ENCODE results near the gene MYEOV. TPM values are rescaled to one million over a fixed set of nuclear protein-coding genes. Genes with fewer than 3 reads are reported as not detected.

The MYEOV gene
- total RNA-seq, 4 donors from 2014 or later, result 4.8 to 26.7 (median 9.4) TPM

GRCh38 chr11:69309631-69310280 lies 15.8 kb downstream of the MYEOV start:
- TF ChIP-seq, protein P1, sequence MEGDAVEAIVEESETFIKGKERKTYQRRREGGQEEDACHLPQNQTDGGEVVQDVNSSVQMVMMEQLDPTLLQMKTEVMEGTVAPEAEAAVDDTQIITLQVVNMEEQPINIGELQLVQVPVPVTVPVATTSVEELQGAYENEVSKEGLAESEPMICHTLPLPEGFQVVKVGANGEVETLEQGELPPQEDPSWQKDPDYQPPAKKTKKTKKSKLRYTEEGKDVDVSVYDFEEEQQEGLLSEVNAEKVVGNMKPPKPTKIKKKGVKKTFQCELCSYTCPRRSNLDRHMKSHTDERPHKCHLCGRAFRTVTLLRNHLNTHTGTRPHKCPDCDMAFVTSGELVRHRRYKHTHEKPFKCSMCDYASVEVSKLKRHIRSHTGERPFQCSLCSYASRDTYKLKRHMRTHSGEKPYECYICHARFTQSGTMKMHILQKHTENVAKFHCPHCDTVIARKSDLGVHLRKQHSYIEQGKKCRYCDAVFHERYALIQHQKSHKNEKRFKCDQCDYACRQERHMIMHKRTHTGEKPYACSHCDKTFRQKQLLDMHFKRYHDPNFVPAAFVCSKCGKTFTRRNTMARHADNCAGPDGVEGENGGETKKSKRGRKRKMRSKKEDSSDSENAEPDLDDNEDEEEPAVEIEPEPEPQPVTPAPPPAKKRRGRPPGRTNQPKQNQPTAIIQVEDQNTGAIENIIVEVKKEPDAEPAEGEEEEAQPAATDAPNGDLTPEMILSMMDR (IDR thresholded peaks at IDR 0.05), result no peak
- no peak for TF ChIP-seq EP300 (IDR thresholded peaks at IDR 0.05)
- TF ChIP-seq POLR2A (IDR thresholded peaks at IDR 0.05), result no peak
- Histone ChIP-seq H3K27me3 (no peaks in the 10 kb centered on the region), H3K4me1 (peaks cover 0 to 23% (median 7%) of the 10 kb centered on the region in 4 donors), H3K27ac (no peak overlapping the region), H3K9me3 (no peaks in the 10 kb centered on the region), H3K4me3 (no peak overlapping the region), H3K36me3 (no peaks in the 10 kb centered on the region)
- WGBS, 2 donors, result 72 to 82% methylated on average over 8 of the region's 8 CpGs
- DNase-seq (ENCODE audit: low spot score in 2 of 2), result no peak

GRCh38 chr11:69310351-69310750 lies 16.4 kb downstream of the MYEOV start:
- no peak overlapping the region for H3K4me3 ChIP-seq
- peaks cover 0 to 23% (median 7%) of the 10 kb centered on the region in 4 donors for H3K4me1 ChIP-seq
- DNase-seq (ENCODE audit: low spot score in 2 of 2), result no peak
- 89 to 90% methylated on average over 13 of the region's 13 CpGs for WGBS, 2 donors
- no peaks in the 10 kb centered on the region for H3K9me3 ChIP-seq
- H3K27ac ChIP-seq, result no peak overlapping the region
- H3K36me3 ChIP-seq, result no peaks in the 10 kb centered on the region
- TF ChIP-seq EP300 (IDR thresholded peaks at IDR 0.05), result no peak
- TF ChIP-seq POLR2A (IDR thresholded peaks at IDR 0.05), result no peak
- TF ChIP-seq, protein P1 (IDR thresholded peaks at IDR 0.05), result no peak
- no peaks in the 10 kb centered on the region for H3K27me3 ChIP-seq

DNA sequence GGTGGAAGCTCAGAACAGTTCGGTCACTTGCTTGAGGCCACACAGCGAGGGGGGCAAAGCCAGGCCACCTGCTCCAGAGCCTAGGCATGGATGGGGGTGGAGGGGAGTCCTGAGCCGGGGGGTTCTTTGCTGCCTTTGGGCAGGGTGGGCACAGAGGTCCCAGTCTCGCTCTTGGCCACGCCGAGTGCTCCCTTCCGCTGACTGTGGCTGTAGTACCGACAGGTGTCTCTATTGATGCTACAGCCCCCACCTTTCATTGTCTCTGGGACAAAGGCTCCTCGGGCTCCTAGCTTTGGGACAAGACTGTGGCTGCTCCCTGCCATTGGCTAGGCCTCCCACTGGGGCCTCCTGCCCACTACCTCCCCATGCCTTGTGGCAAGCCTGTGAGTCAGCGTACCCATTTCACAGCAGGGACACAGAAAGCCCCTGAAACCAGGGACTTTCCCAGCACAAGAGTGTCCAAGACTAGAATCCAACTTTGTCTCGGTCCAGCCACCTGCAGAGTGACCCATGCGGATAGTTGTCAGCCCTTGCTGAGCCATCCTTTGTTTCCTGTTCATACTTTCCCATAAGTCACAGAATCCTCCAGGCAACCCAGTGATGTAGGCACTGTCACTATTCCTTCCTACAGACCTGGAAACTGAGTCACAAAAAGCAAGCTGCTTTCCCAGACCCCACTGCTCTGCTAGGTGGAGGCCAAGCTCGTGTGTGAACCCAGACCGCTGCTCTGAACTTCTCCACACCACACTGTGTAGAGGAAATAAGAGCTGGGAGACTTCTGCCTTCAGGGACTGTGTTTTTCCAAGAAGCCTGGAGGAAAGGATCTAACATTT lies 17.2 kb downstream of the MYEOV start:
- 90% methylated on average over 9 to 14 of the region's 14 CpGs for WGBS, 2 donors
- H3K27ac ChIP-seq, result no peak overlapping the region
- no peak for TF ChIP-seq POLR2A (IDR thresholded peaks at IDR 0.05)
- TF ChIP-seq, protein P1 (IDR thresholded peaks at IDR 0.05), result no peak
- no peak for TF ChIP-seq EP300 (IDR thresholded peaks at IDR 0.05)
- no peaks in the 10 kb centered on the region for H3K9me3 ChIP-seq
- DNase-seq (ENCODE audit: low spot score in 2 of 2), result no peak
- no peak overlapping the region for H3K4me3 ChIP-seq
- no peaks in the 10 kb centered on the region for H3K36me3 ChIP-seq
- peaks cover 0 to 19% (median 7%) of the 10 kb centered on the region in 4 donors for H3K4me1 ChIP-seq
- no peaks in the 10 kb centered on the region for H3K27me3 ChIP-seq

GRCh38 chr11:69311767-69312385 lies 17.9 kb downstream of the MYEOV start:
- 30 to 37% methylated on average over 14 of the region's 14 CpGs for WGBS, 2 donors
- TF ChIP-seq, protein P1 (IDR thresholded peaks at IDR 0.05), result no peak
- no peak for TF ChIP-seq EP300 (IDR thresholded peaks at IDR 0.05)
- TF ChIP-seq POLR2A (IDR thresholded peaks at IDR 0.05), result no peak
- Histone ChIP-seq H3K4me3 (no peak overlapping the region), H3K9me3 (peaks cover 0 to 2% (median 0%) of the 10 kb centered on the region in 4 donors), H3K27ac (no peak overlapping the region), H3K27me3 (no peaks in the 10 kb centered on the region), H3K36me3 (no peaks in the 10 kb centered on the region), H3K4me1 (peaks cover 0 to 19% (median 7%) of the 10 kb centered on the region in 4 donors)
- no peak for DNase-seq (ENCODE audit: low spot score in 2 of 2)
